Activated T-helper 17 cell treated with anti-CD3 and anti-CD28 coated beads, Interleukin-2, amount 50 U/mL, for 72 hours (primary cell): ENCODE data around the gene RBM39. TPM values are rescaled to one million over a fixed set of nuclear protein-coding genes. Genes with fewer than 3 reads are reported as not detected.
"Not testable (repeated sequence)": the region's sequence is repeated elsewhere in the genome, so short reads cannot be mapped to it uniquely, and the experiment has no call there.

Experiments used
- ATAC-seq: fragments of 150-1000 bp; cut with Tn5 transposase; replicated peaks from 2 replicates; pipeline ENCODE4 v1.10.0; 2021; ENCODE audit warnings: mild to moderate bottlenecking, moderate library complexity
- H3K27ac Mint-ChIP-seq: one replicate; pipeline ENCODE4 v1.8.0; 2022; ENCODE audit warnings: mixed read lengths
- H3K27me3 Mint-ChIP-seq: one replicate; pipeline ENCODE4 v1.8.0; 2022; ENCODE audit warnings: mixed read lengths
- H3K36me3 Mint-ChIP-seq: one replicate; pipeline ENCODE4 v1.8.0; 2022; ENCODE audit warnings: low read depth, mild to moderate bottlenecking, mixed read lengths
- H3K4me1 Mint-ChIP-seq: one replicate; pipeline ENCODE4 v1.8.0; 2022; ENCODE audit warnings: mixed read lengths
- H3K4me3 Mint-ChIP-seq: one replicate; pipeline ENCODE4 v1.8.0; 2022; ENCODE audit warnings: mild to moderate bottlenecking, mixed read lengths
- H3K9me3 Mint-ChIP-seq: one replicate; pipeline ENCODE4 v1.8.0; 2022; ENCODE audit warnings: mixed read lengths
- total RNA-seq, 2 donors: library from RNA; stranded (reverse); gene quantifications; one replicate each; pipeline ENCODE4 v1.2.3, GENCODE V29; 2022

RBM39 gene
- total RNA-seq: 100 to 1,000 TPM; 295 to 359 TPM

GRCh38 chr20:35741892-35742740 lies at the start of gene RBM39:
Gene RBM39, minus strand, starts transcription at chr20:35742260. Its CDS starts 1,386 bp downstream, at chr20:35740874.
- H3K27ac Mint-ChIP-seq: peak within 1 kb of the TSS; percentile 98
- peaks cover 55% of the 10 kb centered on the region for H3K36me3 Mint-ChIP-seq
- H3K27me3 Mint-ChIP-seq: no peaks in the 10 kb centered on the region
- H3K4me1 Mint-ChIP-seq: peaks cover 28% of the 10 kb centered on the region
- peak; percentile 89 for ATAC-seq
- H3K9me3 Mint-ChIP-seq: no peaks in the 10 kb centered on the region
- H3K4me3 Mint-ChIP-seq: peak within 1 kb of the TSS; percentile 90

- Mint-ChIP-seq H3K27ac (peak overlapping the region; percentile 71), H3K4me1 (peaks cover 11% of the 10 kb centered on the region), H3K9me3 (no peaks in the 10 kb centered on the region), H3K36me3 (peaks cover 21% of the 10 kb centered on the region), H3K27me3 (no peaks in the 10 kb centered on the region), H3K4me3 (peak overlapping the region; percentile 6)
- ATAC-seq: peak; percentile 84
These were observed 49.8 kb upstream of the RBM39 start for GRCh38 chr20:35791821-35792220.

DNA sequence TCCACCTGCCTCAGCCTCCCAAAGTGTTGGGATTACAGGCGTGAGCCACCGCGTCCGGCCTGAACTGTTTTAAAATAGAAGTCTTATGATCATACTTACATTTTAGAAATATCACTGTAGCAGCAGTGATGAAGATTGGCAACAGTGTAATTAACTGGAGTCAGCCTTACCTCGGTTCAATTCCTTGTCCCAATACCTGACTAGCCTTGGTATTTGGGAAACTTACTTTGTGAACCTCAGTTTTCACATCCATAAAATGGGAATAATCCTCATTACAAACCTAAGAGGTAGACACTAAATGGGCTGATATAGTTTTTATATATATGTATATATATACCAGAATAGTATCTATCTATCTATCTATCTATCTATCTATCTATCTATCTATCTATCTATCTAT lies 49.0 kb upstream of the RBM39 start:
- Mint-ChIP-seq H3K4me1 (peaks cover 11% of the 10 kb centered on the region), H3K4me3 (no peak overlapping the region)

GRCh38 chr20:35788796-35789195 lies 46.7 kb upstream of the RBM39 start:
- peak overlapping the region; percentile 29 for H3K27ac Mint-ChIP-seq
- H3K27me3 Mint-ChIP-seq: no peaks in the 10 kb centered on the region
- H3K36me3 Mint-ChIP-seq: peaks cover 30% of the 10 kb centered on the region
- no peak overlapping the region for H3K4me3 Mint-ChIP-seq
- H3K9me3 Mint-ChIP-seq: no peaks in the 10 kb centered on the region
- ATAC-seq: no peak
- peaks cover 11% of the 10 kb centered on the region for H3K4me1 Mint-ChIP-seq

More for the DNA sequence above, 49.0 kb upstream of the RBM39 start:
- no peaks in the 10 kb centered on the region for H3K27me3 Mint-ChIP-seq
- H3K9me3 Mint-ChIP-seq: no peaks in the 10 kb centered on the region
- ATAC-seq: no peak
- H3K36me3 Mint-ChIP-seq: peaks cover 24% of the 10 kb centered on the region
- peak overlapping the region; percentile 71 for H3K27ac Mint-ChIP-seq

- H3K27me3 Mint-ChIP-seq, H3K27ac Mint-ChIP-seq, ATAC-seq, H3K9me3 Mint-ChIP-seq, H3K4me3 Mint-ChIP-seq: not testable (repeated sequence)
- Mint-ChIP-seq H3K36me3 (peaks cover 57% of the 10 kb centered on the region), H3K4me1 (peaks cover 12% of the 10 kb centered on the region)
These were observed 43.5 kb upstream of the RBM39 start for GRCh38 chr20:35785541-35785940.

GRCh38 chr20:35783811-35784210 lies 41.8 kb upstream of the RBM39 start:
- not testable (repeated sequence) for H3K27me3 Mint-ChIP-seq, H3K4me3 Mint-ChIP-seq, H3K9me3 Mint-ChIP-seq, H3K27ac Mint-ChIP-seq
- ATAC-seq: peak; percentile 90
- peaks cover 61% of the 10 kb centered on the region for H3K36me3 Mint-ChIP-seq
- peaks cover 12% of the 10 kb centered on the region for H3K4me1 Mint-ChIP-seq

DNA sequence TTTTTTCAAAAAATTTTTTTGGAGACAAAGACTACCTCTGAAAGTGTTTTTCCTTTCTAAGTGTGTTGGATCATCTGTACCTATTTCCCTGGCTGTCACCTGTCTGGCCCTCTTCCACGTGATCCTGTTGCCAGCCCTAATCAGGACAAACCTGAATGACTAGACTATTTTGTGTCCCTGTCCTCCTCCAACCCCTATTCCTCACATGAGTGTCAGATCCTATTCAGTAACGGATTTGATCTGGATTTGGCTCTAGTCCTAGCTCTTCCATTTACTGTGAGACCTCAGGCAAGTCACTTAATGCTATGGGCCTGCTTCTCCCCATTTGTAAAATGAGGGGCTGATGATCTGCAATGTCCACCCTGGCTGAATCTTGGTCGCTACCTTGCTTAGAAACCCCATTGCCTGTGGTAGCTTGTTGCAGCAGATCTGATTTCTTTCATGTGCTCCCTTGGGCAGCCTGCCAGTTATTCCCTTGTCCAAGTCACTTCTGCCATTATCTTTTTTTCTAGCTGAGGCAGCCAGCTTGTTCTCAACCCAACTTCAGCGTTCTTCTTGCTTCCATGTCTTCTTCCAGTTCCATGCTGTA lies 34.5 kb upstream of the RBM39 start:
- Mint-ChIP-seq H3K27me3 (no peaks in the 10 kb centered on the region), H3K4me1 (peaks cover 35% of the 10 kb centered on the region), H3K27ac (peak overlapping the region; percentile 34), H3K36me3 (peaks cover 74% of the 10 kb centered on the region), H3K4me3 (peak overlapping the region; percentile 32), H3K9me3 (peaks cover 1% of the 10 kb centered on the region)
- ATAC-seq: no peak

GRCh38 chr20:35774391-35774790 lies 32.3 kb upstream of the RBM39 start:
- H3K27me3 Mint-ChIP-seq: no peaks in the 10 kb centered on the region
- H3K27ac Mint-ChIP-seq: peak overlapping the region; percentile 97
- H3K4me3 Mint-ChIP-seq: peak overlapping the region; percentile 97
- peaks cover 7% of the 10 kb centered on the region for H3K9me3 Mint-ChIP-seq
- ATAC-seq: no peak
- H3K36me3 Mint-ChIP-seq: peaks cover 53% of the 10 kb centered on the region
- peaks cover 38% of the 10 kb centered on the region for H3K4me1 Mint-ChIP-seq

DNA sequence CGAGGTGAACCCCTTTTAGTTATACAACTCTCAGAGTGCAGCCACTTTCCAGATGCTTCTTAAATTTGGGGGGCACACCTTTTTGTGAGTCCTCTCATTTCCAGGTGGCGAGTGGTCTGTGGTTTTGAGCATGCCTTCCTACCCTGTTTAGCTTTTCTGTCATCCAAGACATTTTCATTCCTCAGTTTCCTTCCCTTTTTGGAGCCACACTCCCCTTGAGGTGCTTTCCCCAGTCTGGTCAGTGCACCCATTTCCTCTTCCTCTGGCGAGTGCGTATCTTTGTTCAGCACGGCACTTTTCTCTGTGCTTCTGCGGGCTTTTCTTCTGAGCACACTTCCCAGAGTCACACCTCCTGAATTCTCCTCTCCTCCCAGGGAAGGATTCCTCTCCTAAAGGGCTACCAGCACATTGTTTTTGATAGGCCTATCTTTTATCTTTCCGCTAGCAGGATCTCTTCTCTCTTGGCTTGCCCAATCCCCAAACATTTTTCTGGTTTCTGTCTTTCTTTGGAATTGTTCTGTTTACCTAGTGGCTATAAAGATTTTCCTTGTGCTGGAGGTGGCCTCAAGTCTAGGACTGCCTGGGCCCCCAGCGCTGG lies 31.2 kb upstream of the RBM39 start:
- H3K9me3 Mint-ChIP-seq: peaks cover 7% of the 10 kb centered on the region
- H3K27me3 Mint-ChIP-seq: no peaks in the 10 kb centered on the region
- peak overlapping the region; percentile 97 for H3K4me3 Mint-ChIP-seq
- peak overlapping the region; percentile 97 for H3K27ac Mint-ChIP-seq
- peaks cover 49% of the 10 kb centered on the region for H3K4me1 Mint-ChIP-seq
- H3K36me3 Mint-ChIP-seq: peaks cover 42% of the 10 kb centered on the region
- ATAC-seq: no peak

DNA sequence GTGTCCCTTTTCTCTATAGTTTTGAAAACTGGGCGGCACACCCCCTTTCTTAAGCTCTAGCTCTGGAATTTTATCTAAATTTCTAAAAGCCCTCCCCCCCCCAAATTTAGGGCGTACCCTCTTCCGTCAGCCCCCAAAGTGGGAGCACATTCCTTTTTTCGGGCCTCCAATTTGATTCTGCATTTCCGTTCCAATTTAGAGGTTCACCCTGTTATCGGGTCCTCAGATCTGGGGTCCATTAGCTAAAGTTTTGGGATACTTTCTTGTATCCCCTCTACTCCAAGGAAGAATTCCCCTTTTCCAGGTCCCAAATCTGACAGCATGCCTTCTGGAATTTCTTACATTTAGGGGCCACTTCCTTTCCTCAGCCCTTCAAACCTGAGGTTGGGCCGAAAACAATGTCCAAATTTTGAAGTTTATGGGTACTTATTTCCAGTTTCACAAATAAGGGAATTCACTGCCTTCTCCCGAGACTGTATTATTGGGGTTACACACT lies 30.6 kb upstream of the RBM39 start:
- H3K9me3 Mint-ChIP-seq: peaks cover 7% of the 10 kb centered on the region

DNA sequence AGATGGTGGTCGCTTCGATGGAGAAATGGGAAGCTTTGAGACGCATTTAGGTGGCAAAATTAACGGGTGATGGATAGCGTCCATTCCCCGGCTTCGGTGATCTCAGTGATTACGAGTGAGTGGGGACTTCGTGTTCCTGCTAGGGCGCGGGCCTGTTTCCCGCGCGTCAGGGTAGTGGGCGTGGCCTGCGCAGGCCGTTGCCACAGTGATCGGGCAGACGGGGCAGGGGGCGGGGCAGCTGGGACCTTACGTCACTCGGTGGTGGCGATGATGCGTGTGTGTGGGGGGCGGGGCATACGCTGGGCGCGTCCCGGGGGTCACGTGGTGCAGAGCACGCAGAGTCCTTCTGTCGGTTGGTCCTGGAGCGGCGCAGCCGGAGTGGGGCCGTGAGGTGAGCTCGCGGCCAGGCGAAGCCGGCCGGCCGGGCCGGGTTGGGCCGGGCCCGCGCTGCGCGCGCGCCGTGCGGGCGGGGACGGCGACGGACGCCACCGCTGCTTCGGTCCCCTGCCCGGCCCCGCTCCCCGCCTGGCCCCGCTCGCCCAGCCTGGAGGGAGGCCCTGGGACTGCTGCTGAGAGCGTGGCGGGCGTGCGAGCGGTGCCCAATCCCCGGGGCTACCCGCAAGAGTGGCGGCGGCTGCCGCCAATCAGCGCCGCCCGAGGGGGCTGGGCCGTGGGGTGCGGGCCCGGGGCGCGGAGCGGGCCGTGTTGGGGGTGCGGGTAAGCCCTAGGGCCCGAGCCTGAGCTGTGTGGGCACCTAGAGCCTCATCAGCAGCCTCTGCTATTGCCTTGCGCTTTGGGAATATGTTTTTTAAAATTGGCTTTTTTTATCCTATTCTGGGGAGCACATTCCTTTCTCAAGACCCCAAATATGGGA lies 29.9 kb upstream of the RBM39 start, which contains the start of gene PHF20:
Gene PHF20, plus strand, starts transcription at position 327 of the 874 bp plus-strand sequence. CDS start 29,508 bp downstream, outside the sequence.
- Mint-ChIP-seq H3K27ac (peak within 1 kb of the TSS; percentile 97), H3K4me1 (peaks cover 48% of the 10 kb centered on the region), H3K4me3 (peak within 1 kb of the TSS; percentile 97), H3K27me3 (no peaks in the 10 kb centered on the region), H3K36me3 (peaks cover 35% of the 10 kb centered on the region), H3K9me3 (peaks cover 7% of the 10 kb centered on the region)
- ATAC-seq: peak; percentile 90

More for the DNA sequence above, 30.6 kb upstream of the RBM39 start:
- peaks cover 54% of the 10 kb centered on the region for H3K4me1 Mint-ChIP-seq
- ATAC-seq: no peak
- no peaks in the 10 kb centered on the region for H3K27me3 Mint-ChIP-seq
- H3K36me3 Mint-ChIP-seq: peaks cover 41% of the 10 kb centered on the region
- H3K27ac Mint-ChIP-seq: peak overlapping the region; percentile 97
- peak overlapping the region; percentile 97 for H3K4me3 Mint-ChIP-seq

- peaks cover 30% of the 10 kb centered on the region for H3K36me3 Mint-ChIP-seq
- H3K4me1 Mint-ChIP-seq: peaks cover 42% of the 10 kb centered on the region
- H3K4me3 Mint-ChIP-seq: peak overlapping the region; percentile 97
- H3K27me3 Mint-ChIP-seq: no peaks in the 10 kb centered on the region
- peak overlapping the region; percentile 94 for H3K27ac Mint-ChIP-seq
- H3K9me3 Mint-ChIP-seq: peaks cover 7% of the 10 kb centered on the region
- no peak for ATAC-seq
These were observed 29.3 kb upstream of the RBM39 start for GRCh38 chr20:35771367-35771688.

DNA sequence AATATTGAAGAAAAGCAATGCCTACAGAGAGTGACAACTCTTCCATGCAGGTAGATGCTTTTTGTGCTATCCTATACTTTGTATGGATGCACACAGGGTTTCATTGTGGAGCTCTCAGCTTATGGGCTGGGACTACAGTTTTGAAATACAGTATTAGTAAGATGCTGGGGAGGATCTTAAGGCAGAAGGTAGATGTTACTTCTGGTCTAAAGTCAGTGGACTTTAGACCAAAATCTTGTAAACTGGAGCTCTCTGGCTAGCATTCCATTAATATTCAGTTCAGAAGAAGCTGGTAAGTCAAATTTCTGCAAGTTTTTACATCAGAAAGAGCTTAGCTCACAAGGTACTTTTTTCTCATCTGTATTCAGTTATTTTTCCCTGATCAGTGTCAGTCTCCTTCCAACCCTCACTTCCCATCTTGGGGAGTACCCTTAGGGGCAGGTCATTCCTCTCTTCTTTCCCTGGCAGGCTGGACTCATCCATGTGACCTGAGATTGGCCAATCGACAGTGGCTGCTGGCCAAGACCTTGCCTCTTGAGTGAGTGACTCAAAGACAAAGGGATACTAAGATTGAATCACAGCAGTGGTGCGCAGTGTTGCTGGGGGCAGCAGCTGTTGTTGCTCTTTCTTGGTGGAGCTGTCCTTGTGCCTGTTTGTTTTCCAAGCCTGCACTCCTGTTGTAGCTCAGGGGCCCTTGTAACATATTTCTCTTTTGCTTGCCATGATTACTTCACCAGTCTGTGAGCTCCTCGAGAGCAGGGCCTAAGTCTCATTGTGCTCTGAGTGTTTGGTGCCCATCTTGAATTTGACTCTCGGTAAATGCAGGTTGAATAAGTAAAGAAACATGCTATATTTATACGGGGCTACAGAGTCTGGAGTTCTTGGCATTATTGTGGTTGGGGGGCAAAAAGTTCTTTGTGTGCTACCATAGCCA lies 26.9 kb upstream of the RBM39 start:
- Mint-ChIP-seq H3K4me3 (peak overlapping the region; percentile 85), H3K27me3 (no peaks in the 10 kb centered on the region), H3K9me3 (peaks cover 7% of the 10 kb centered on the region), H3K36me3 (peaks cover 17% of the 10 kb centered on the region), H3K4me1 (peaks cover 41% of the 10 kb centered on the region), H3K27ac (peak overlapping the region; percentile 95)
- peak; percentile 53 for ATAC-seq
